Measurements from ENCODE around the gene RNU5B-1. TPM values are rescaled to one million over a fixed set of nuclear protein-coding genes. Genes with fewer than 3 reads are reported as not detected.
"Not testable (repeated sequence)": the region's sequence is repeated elsewhere in the genome, so short reads cannot be mapped to it uniquely, and the experiment has no call there.

RNU5B-1 gene
- total RNA-seq, 1 donor from 2014 or later = not detected

DNA sequence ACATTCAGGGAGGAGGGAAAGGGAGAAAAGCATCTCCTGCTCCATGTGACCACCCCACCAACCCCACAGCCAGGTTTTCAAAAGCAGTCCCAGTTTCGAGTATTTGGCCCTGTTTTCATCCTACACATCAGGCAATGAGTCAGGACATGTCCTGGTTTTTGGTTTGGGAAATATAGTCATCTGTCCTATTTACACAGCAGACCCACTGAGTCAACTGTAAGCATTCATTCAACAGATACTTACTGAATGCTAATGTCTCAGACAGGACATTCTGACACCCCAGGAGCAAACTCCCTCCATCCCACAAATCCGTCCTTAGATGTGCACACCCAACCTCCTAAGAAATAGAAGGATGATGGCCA lies 40.4 kb downstream of the RNU5B-1 start:
- DNase-seq = no peak

- DNase-seq = no peak
These were observed 42.5 kb downstream of the RNU5B-1 start for GRCh38 chr15:65346856-65347598.

DNA sequence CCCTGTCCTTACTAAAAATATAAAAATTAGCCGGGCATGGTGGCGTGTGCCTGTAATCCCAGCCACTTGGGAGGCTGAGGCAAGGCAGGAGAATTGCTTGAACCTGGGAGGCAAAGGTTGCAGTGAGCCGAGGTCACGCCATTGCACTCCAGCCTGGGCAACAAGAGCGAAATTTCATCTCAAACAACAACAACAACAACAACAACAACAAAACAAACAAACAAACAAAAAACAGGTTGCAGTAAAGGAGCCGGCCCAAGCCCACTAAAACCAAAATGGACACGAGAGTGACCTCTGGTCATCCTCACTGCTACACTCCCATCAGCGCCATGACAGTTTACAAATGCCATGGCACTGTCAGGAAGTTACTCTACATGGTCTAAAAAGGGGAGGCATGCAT lies 43.3 kb downstream of the RNU5B-1 start:
- DNase-seq = not testable (repeated sequence)

DNA sequence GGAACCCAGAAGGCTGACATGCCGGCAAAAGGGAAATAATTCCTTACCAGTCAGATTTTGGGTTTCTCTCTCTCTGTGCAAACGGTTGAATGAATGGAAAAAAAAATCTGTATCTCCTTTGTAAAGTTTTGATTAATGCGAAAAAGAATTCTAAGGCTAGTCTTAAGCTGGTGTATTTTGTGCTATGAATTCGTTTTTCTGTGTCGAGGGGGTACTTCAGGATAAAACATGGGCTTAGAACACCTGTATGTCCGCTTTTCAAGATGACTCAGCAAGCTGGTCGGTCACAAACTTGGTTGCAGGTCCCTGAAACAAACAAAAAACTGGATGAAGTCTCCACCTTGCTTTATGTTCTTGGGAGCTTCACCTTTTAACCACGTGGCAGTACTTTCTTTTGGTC lies 44.9 kb downstream of the RNU5B-1 start:
- no peak for DNase-seq

GRCh38 chr15:65351972-65352371 lies 47.5 kb downstream of the RNU5B-1 start:
- DNase-seq = not testable (repeated sequence)

Other genes starting within 250 kb of the RNU5B-1 start
- gene RASL12, start 236.7 kb upstream of the RNU5B-1 start, total RNA-seq = not detected in 2 replicates
- gene KBTBD13, start 227.9 kb upstream of the RNU5B-1 start, total RNA-seq = not detected in 2 replicates
- gene UBAP1L, start 189.5 kb upstream of the RNU5B-1 start, total RNA-seq = 1.6 and 2.7 TPM in 2 replicates
- gene PDCD7, start 170.9 kb upstream of the RNU5B-1 start, total RNA-seq = 18.7 and 25.0 TPM in 2 replicates
- gene CLPX, start 119.3 kb upstream of the RNU5B-1 start, total RNA-seq = 45.3 and 69.3 TPM in 2 replicates
- not detected in 2 replicates for gene CILP, start 93.2 kb upstream of the RNU5B-1 start, total RNA-seq
- gene PARP16, start 17.8 kb upstream of the RNU5B-1 start, total RNA-seq = 2.0 and 3.0 TPM in 2 replicates
- gene RNU5A-1, start 8.6 kb upstream of the RNU5B-1 start, total RNA-seq = not detected in 2 replicates
- gene IGDCC3, start 73.3 kb downstream of the RNU5B-1 start, total RNA-seq = not detected in 2 replicates
- gene IGDCC4, start 118.3 kb downstream of the RNU5B-1 start, total RNA-seq = 0.09 and 0.17 TPM in 2 replicates
- gene DPP8, start 213.0 kb downstream of the RNU5B-1 start, total RNA-seq = 63.5 and 63.9 TPM in 2 replicates
- gene HACD3, start 225.8 kb downstream of the RNU5B-1 start, total RNA-seq = 93.1 and 105 TPM in 2 replicates